ENCODE results near the gene ASAP2.
"Not testable (repeated sequence)": the region's sequence is repeated elsewhere in the genome, so short reads cannot be mapped to it uniquely, and the experiment has no call there.

Gene ASAP2

DNA sequence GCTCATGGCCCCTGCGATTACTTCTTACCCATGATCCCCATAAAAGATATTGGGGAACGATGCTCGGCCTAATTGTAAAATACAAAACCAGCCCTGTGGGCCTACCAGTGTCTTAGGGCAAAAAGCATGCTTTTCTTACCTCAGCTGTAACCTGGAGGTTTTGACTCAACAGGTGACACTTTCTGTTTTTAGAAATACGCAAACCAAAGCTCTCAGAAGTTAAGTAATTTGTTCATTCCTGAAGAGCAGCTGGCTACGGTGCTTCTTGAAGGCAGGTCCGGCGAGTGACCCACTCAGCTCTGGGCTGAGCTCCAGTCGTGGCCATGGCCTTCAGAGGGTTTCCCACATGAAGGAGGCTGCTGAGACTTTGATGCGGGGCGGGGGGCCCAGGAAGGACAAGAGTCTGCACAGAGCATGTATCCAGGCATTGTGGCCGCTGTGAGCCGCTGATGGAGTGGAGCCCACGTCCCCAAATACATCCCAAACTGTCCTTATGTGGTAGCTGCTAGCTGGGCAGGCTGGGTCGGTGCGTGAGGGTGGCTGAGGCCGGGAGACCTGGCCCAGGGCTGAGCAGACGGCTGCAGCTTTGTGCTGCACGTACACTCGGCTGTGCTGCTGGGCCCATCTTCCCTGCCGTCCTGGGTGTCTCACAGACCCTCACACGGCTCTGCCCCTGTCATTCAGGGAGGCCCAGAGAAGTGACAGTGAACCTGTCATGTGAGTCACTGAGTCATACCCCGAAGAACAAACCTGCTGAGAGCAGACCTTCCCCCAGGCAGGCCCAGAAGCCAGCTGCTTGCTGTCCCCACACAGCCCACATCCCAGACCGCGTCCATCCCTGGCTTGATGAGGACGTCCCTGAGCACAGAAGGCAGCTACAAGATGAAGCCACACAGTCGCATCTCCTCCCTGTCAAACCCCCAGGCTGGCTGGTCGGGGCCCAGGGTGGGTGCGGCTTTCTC, 182.6 kb downstream of the ASAP2 start:
- peak in 1 of 2 donors; percentile 22 for ATAC-seq

- no peak for ATAC-seq
Observed at GRCh38 chr2:9390151-9390850, 183.7 kb downstream of the ASAP2 start.

DNA sequence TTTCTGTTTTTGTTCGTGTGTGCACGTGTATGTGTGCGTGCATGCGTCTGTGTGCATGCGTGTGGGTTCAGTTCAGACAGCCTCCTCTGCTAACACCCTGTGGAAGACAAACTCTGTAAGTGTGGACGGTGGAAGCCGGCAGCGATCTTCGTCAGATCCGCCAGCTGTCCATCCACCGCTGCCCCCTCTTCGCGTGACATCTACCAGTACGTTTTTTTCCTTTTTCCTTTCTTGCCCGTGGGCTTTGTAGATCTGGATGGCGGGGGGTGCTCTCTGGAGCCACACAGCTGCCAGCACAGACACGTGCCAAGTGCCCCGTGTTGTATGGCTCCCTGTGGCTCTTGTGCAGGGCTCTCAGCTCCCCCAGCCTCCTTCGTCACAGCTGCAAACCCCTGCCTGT, 184.4 kb downstream of the ASAP2 start:
- ATAC-seq, result no peak

GRCh38 chr2:9391961-9392720, 185.5 kb downstream of the ASAP2 start:
- ATAC-seq, result no peak

GRCh38 chr2:9392898-9393765, 186.5 kb downstream of the ASAP2 start:
- no peak for ATAC-seq

DNA sequence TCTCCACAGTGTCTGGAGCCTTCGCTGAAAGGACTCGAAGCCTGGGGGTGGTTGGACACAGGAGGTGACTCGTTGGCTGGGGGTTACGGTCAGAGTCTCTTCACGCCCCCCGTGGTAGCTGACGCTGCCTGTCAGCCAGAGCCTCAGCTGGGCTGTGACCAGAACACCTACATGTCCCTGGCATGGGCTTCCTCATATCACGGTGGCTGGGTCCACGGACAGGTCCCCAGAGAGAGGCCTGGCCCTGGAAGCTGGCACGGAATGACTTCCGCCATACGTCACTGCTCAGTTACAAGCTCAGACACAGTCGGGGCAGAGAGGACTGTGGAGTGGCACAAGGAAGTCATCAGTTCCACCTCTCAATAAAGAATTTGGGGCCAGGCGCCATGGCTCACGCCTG, 188.2 kb downstream of the ASAP2 start:
- ATAC-seq, result no peak

DNA sequence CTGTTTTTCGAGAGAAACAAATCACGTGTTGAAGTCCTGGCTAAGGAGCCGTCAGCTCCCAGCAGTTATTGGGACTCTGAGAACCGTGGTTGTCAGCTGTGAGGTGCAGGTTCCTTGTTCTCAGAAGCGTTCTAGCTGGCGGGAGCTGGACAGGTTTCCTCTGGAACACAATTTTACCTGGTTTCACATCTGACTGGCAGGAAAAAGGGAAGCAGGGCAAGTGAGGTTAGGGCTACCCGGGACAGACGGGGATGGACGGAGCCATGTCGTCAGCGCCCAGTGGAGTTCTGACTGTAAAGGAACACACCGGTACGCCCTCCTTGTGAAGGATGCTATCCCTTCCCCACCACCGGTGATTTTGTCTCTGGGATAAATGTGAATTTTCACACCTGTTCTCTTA, 190.6 kb downstream of the ASAP2 start:
- no peak for ATAC-seq

- not testable (repeated sequence) for ATAC-seq
Observed at GRCh38 chr2:9398251-9398650, 191.6 kb downstream of the ASAP2 start.

DNA sequence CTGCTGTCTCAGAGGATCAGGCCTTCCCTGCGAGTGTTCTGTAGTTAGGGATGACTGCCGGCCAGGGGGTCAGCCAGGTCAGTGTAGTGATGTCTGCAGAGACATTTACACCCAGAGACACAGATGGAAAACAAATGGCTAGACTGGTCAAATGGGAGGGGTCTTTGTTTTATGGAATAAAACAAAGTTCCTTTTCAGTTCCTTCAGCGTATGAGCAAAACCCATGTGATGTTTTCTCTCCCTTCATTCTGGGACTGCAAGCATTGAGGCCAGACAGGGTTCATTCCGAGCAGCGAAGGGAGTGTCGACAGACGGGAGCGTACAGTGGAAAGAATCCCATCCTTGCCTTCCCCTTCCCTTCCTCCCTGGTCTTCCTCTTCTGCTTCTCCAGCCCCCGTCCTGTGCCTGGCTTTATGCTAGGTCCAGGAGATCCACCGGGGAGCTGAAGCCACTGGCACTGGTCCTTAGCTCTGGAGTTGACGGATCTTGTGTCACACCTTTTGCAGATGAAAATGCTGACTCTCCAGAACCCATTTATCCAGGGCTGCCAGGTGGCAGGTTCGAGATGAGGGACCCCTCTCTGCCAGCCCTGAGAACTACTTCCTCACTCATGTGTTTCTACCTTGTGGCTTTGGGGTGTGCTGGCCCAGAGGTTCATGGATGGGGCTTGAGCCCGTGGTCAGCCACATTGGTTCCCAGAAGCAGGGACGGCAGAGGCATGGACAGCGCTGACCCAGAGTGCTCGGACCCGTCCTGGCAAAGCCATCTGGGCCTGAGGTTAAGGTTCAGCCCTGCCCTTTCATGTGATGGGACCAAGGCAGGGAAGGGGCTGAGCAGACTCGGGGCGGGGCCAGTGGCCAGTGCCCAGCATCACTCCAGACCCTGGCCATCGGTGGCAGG, 192.5 kb downstream of the ASAP2 start:
- ATAC-seq, result no peak

- ATAC-seq, result no peak
Observed at GRCh38 chr2:9400268-9401058, 193.9 kb downstream of the ASAP2 start.

DNA sequence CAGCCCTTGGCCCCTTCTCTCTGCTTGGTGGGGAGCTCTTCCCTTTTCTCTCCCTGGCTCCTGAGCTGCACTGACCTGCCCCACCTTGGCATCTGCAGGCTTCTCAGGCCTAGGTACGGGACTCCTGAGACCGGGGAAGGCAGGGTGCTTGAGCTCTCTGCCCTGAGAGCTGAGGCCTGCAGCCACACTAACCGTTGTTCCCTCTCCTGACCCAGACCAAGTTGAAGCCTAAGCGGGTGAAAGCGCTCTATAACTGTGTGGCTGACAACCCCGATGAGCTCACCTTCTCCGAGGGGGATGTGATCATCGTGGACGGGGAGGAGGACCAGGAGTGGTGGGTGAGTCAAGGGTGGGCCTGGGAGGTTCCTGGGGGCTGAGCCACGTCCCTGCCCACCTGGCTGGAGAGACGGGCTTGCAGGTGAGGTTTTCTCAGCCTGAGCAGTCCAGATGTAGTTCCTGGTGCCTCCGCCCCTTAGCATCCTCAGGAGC, 194.5 kb downstream of the ASAP2 start:
- ATAC-seq, result no peak

- ATAC-seq, result no peak
Observed at GRCh38 chr2:9401646-9402371, 195.2 kb downstream of the ASAP2 start.

- ATAC-seq, result no peak
Observed at GRCh38 chr2:9403924-9404323, 197.3 kb downstream of the ASAP2 start.

- ATAC-seq, result no peak
Observed at GRCh38 chr2:9404451-9404850, 197.8 kb downstream of the ASAP2 start.

DNA sequence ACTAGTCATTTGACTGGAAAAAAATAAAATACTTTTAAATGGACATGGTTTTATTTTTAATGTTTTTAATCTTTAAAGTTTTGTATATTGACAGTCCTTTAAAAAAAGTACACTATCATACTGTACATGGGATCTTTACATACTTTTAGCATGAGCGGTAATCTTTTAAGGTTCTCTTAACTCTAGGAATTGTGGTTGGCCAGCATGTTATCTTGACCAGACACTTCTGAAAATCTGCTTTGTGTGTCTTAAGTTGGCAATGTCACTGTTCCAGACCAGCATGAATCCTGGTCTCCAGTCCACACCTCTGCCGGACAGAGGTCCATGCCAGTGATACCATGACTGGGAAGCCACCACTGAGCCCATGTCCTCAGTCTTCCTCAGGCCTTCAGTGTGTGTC, 199.0 kb downstream of the ASAP2 start:
- no peak for ATAC-seq

DNA sequence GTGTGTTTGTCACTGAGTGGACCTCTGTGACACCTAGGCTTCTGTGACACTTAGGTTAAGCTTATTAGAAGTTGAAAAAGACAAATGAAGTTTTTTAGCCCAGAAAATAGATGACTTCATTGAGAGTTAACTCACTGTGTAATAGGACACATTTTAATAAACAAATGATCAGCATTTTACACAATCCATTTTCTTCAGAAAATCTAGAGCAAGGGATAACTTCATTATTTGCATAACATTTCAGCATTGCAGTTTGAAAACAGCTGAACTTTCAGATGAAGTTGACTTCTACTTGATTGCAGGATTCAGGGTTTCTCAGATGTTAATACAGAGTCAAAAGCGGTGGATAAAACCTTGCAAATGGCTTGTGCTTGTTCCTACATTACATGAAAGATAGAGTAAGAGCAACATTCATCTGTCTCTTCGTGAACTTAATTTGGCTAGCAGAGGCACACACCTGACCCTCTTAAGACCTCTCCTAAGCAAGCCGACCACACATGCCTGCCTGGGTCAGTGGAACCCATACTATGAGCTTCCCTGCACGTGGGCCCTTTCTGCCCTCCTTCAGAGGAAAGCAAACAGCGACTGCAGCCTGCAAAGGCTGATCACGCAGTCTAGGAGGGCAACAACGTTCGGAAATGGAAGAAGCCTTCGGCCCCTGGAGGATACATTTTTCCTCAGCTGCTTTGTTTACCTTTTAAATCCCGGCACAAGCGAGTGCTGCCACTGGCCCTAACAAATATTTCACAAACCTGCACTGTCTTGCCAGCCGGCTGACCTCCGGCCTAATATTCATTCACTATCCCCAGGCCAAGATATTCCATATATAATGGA, 200.1 kb downstream of the ASAP2 start:
- ATAC-seq, result no peak

DNA sequence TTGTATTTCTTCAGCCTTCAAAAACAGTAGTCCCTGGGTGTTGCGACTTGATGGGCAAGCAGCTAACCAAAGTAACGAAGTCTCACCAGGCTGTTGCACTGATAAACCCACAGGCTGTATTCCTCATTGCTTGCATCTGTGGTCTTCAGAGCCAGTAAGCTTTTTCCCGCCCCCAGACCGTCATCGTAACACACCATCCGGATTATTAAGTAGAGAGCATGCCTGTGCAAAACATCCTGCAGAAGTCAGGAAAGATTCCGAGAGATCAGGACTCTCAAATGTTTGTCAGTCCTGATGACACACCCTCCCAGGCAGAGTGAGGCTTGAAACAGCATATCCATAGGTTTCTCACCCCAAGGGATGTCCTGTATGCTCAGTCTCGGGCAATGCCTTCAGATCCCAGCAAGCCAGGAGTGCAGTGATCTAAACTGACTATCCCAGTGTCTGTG, 200.8 kb downstream of the ASAP2 start:
- ATAC-seq, result no peak

DNA sequence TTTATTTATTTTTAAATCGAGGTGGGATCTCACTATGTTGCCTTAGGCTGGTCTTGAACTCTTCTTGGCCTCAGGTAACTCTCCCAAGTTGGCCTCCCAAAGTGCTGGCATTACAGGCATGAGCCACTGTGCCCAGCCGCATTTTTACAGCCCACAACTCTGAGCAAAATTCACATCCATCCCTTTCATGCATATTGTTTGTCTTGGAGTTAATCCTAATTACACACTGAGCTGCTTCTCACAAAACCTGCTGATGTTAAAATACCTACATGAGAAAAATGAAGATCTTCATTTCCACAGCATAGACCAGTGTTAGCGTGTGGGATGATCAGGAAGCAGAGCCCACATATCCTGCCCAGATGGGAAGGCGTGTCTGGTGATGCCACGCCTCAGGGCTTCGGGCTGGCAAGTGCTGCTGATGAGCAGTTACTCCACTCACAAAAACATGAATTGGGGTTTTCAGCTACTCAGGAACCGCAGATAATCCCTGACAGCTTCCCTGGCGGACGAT, 202.1 kb downstream of the ASAP2 start:
- no peak for ATAC-seq
